PFSK-1 (cell line): ENCODE measurements around the gene NABP1.

Experiments
- FOXP2 ChIP-seq: optimal IDR thresholded peaks from 2 replicates; pipeline ENCODE3; 2011; ENCODE audit warnings: borderline replicate concordance, control low read depth, inconsistent platforms; ENCODE audit not compliant: insufficient read depth; ENCODE audit errors: extremely low read length, extremely low read depth
- POLR2AphosphoS5 ChIP-seq: IDR thresholded peaks from 2 replicates; pipeline ENCODE4 v1.6.1; 2012; ENCODE audit warnings: low read depth, mild to moderate bottlenecking, control low read depth, low read length, moderate library complexity
- REST ChIP-seq, 2 experiments: IDR thresholded peaks; 2 replicates each; pipeline versions ENCODE4 v1.6.1 to v1.8.0; 2011 to 2012; ENCODE audit warnings: low read depth in 2 of 2, low read length in 2 of 2, control low read depth in 1 of 2, inconsistent platforms in 1 of 2, mild to moderate bottlenecking in 1 of 2, moderate library complexity in 1 of 2; ENCODE audit not compliant: insufficient read depth in 1 of 2
- SIN3A ChIP-seq: IDR thresholded peaks from 2 replicates; pipeline ENCODE4 v1.6.1; 2012; ENCODE audit warnings: mild to moderate bottlenecking, low read length, moderate library complexity, borderline replicate concordance; ENCODE audit not compliant: insufficient read depth
- TAF1 ChIP-seq: IDR thresholded peaks from 2 replicates; pipeline ENCODE4 v1.6.1; 2012; ENCODE audit warnings: low read length, control low read depth, borderline replicate concordance; ENCODE audit not compliant: insufficient read depth

Gene NABP1

GRCh38 chr2:191675807-191676721, 1.9 kb upstream of the NABP1 start:
- TF ChIP-seq TAF1 (0 out of 2 replicates have a peak, but pooled peaks have one; percentile 13), FOXP2 (no peak), SIN3A (no peak)

GRCh38 chr2:191676790-191677645, 918 bp upstream of the NABP1 start:
- TF ChIP-seq TAF1 (no peak), REST (IDR thresholded peaks at IDR 0.05; ENCODE audit: insufficient read depth in 1 of 2, low read depth in 2 of 2, low read length in 2 of 2) (no peak), FOXP2 (no peak), SIN3A (no peak)

- TF ChIP-seq POLR2AphosphoS5: no peak
- TF ChIP-seq TAF1: no peak
- TF ChIP-seq SIN3A: no peak
- no peak for TF ChIP-seq FOXP2
- TF ChIP-seq REST (IDR thresholded peaks at IDR 0.05; ENCODE audit: insufficient read depth in 1 of 2, low read depth in 2 of 2, low read length in 2 of 2): no peak
Observed at GRCh38 chr2:191678437-191679100, 633 bp downstream of the NABP1 start.

- TF ChIP-seq FOXP2 (no peak), REST (IDR thresholded peaks at IDR 0.05; ENCODE audit: insufficient read depth in 1 of 2, low read depth in 2 of 2, low read length in 2 of 2) (no peak)
Observed at GRCh38 chr2:191679818-191680600, 2.1 kb downstream of the NABP1 start.

GRCh38 chr2:191680639-191681038, 2.7 kb downstream of the NABP1 start:
- no peak for TF ChIP-seq FOXP2
- no peak for TF ChIP-seq REST (IDR thresholded peaks at IDR 0.05; ENCODE audit: insufficient read depth in 1 of 2, low read depth in 2 of 2, low read length in 2 of 2)
- no peak for TF ChIP-seq SIN3A
- no peak for TF ChIP-seq TAF1
- TF ChIP-seq POLR2AphosphoS5: no peak
